GM21367 (cell line): Measurements from ENCODE around the gene LSP1.

Experiments
- ATAC-seq: cut with Tn5 transposase; IDR thresholded peaks from one replicate; pipeline ENCODE4 v1.9.1; 2021; ENCODE audit not compliant: unreplicated experiment

LSP1 gene

DNA sequence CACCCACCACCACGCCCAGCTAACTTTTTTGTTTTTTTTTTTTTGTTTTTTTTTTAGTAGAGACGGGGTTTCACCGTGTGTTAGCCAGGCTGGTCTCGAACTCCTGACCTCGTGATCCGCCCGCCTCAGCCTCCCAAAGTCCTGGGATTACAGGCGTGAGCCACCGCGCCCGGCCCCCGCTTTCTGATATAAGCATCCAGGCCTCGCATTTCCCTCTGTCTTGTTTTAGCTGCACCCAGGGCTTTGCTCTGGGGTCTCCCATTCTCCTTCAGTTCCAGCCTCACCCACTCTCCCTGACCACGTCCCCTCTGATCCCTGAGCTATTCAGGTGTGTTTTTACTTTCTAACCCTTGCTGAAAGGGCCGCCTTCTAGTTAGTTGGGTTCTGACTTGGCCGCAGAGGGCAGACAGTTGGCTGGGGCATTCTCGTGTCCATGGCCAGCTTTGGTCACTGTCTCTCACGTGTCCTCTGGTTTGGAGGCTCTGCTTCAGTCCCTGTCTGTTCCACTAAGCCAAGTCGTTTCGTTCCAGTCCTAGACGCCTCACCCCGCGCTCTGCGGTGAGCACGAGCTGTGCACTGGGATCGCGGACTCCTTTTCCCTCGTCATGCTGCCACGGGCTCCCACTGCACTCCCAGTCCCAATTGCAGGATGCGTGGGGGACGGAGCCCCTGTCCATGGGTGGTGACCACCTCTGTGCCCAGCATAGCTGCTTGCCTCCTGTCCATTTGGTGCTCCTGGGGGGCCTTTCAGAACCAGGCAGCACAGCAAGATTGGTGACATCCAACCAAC is 60.6 kb downstream of the LSP1 start:
- ATAC-seq, result no peak

DNA sequence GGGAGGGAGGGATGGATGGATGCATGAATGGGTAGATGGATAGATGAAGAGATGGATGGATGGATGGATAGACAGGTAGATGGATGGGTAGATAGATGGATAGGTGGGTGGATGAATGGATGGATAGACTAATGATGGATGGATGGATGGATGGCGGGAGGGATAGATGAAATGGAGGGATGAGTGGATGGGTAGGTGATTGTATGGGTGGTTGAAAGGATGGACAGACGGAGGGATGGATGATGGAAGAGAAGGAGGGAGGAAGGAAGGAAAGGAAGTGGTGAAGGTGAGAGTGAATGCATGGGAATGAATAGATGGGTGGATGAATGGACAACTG is 62.9 kb downstream of the LSP1 start:
- no peak for ATAC-seq

DNA sequence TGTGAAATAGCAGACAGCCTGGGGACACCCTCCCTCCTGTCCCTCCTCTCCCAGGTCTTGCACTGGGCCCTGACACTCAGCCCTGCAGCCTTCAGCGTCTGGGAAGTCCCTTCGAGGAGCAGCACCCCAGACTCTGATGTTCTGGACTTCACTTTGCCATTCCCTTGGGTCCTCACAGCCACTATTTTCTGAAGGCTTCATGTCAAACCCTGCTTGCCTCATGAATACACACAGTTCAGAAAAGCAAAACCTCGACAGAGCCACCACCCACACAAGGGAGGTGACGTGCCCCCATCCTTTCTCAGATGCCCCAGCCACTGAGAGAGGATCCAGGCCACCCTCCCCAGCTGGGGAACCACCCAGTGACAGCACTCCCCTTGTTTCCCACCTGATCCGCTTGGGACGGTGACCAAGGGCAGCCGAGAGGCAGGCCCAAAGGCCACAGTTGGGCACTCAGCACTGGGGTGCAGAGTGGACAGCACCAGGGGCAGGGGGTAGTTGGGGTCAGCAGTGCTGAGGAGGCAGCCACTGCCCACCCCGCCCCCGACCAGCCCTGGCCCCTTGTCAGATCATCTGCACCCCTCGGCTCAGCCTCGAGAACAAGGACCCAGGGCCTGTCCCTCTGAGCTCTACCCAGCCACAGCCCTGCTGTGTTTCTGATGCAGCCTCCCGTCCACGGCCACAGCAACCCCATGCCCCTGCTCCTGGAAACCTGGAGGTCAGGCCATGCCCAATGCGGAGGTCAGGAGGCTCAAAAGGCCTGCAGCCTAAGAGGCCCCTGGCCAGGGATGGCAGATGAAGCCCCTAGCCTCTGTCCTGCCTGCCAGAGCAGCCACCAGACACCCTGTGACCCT is 63.5 kb downstream of the LSP1 start:
- ATAC-seq, result no peak

DNA sequence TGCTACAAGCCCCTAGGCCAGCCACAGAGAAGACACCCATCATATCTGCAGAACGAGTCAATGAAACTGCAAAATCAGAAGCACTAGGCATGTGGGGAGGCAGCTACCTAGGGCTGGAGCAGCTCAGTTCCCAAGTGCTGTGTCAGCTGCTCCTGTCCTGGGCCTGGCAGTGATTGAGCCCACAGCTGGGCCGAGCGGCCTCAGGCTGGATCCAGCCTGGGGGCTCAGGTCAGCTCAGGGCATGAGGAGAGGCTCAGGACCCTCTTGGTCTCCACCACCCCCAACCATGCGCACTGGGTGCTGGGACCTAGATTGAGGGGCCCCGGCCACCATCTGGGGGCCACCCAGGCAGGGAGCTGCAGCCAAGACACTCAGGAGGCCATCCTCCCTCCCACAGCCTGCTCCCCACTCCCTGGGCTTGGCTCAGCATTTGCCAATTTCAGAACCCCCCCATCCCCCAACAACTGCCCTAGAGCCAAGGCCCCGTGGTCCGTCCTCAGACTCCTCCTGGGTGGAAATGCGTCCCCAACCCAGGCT is 64.2 kb downstream of the LSP1 start:
- no peak for ATAC-seq

DNA sequence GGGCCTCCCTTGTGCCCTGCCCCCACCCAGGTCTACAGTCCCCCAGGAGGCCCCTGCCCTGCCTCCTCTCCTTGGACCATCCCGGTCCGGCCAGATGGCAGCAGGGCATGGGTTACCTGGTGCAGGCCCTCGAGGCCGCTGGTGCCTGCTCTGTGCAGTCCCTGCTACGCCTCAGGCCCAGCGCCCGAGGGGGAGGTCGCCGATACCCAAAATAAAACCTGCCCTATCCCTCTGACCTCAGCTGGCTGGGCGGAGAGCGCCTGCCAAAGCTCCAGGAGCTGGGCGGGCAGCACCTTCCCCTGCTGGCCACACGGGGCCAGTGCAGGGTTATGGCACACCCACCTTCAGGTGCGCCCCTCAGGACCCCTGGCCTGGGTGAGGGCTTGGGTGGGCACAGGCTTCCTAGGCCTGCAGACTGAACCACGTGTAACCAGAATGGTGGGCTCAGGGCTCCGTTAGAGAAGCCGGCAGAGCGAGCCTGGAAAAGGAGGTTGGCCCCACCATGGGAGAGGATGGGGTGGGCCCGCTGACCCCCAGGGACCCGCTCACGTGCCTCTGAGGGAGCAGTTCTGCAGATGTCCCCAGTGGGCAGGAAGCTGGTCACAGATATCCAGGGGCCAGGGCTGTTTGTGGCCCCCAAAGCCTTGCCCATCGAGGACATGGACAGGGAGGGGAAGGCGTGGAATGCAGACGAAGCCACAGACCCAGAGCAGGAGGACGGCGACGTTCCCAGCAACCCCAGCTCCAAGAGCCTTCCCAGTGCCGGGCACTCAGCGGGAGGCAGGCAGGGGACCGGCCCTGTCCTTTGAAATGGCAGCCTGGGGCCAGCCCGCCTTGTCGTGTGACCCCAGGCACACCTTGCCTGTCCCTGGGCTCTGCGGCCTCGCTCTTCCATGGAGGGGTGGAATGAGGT is 64.9 kb downstream of the LSP1 start:
- ATAC-seq, result no peak

DNA sequence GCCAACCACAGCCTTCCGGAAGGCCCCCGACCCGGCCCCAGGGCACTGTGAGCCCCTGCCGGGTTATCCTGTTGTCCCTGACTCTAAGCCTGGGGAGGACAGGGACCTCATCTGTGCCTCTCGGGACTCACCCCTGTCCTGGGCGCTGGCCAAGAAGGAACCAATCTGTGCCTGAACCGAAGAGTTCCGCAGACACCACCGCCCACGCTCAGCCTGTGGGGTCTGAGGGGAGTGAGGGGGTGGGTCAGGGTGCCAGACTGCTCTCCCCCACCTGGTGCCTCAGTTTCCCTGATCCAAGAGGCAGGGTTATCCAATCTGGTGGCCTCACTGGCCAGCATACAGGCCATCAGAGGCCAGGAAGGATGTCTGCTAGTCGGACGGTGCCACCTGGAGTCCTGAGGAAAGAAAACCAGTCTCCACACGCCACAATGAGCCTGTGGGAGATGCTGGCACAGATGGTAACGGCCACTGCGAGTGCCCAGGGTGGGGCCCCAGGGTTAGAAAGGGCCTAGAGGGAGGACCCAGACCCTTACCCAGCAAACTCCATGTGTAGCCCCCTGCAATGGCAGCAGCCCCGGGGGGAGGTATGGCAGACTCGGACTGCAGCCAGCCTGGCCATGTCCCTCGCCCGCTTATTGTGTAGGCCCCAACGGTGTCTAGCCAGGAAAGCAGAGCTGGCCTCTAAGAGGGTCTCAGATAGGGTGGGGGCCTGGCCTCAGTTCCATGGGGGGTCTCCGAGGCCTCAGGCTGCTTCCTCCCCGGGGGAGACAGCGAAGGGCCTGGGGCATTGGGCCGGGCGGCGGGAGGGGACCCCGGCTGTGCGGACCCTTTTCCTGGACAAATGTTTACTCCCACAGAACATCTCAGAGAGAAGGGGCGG is 65.8 kb downstream of the LSP1 start:
- ATAC-seq, result no peak

DNA sequence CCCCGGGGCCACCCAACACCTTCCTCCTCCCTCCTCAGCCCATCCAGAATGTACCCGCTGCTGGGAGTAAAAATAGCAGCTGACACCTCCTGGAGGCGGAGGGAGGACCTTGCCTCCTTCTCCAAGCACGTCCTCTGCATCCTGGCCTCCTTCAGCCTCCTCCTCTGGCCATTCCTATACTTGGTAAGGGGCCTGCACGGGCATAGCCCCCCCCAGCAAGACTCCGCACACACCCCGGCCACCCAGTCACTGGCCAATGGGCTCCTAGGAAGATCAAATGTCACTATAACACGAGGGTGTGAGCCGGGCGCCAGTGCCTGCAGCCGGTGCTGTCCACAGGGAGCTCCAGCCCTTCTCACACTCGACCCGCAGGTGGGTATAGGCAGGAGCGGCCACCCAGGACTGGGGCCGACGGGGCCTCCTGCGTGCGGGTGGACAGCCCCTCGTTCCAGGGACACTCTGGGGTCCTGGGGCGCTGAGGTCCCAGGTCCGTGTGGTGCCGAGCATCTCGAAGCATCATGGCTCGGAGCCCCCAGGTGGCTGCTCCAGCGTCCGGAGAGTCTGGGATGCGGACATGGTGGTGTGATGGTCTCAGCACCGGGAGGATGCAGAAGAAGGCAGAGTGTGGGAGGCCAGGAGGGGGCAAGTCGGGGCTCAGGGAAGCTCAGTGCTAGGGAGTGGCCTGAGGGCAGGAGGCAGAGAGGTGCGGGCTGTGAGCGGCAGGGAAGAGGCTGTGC is 66.7 kb downstream of the LSP1 start, which contains the start of gene TNNT3:
Gene TNNT3, plus strand, starts transcription at position 313 of the 737 bp plus-strand sequence. CDS start 3,172 bp downstream, outside the sequence.
- no peak for ATAC-seq

DNA sequence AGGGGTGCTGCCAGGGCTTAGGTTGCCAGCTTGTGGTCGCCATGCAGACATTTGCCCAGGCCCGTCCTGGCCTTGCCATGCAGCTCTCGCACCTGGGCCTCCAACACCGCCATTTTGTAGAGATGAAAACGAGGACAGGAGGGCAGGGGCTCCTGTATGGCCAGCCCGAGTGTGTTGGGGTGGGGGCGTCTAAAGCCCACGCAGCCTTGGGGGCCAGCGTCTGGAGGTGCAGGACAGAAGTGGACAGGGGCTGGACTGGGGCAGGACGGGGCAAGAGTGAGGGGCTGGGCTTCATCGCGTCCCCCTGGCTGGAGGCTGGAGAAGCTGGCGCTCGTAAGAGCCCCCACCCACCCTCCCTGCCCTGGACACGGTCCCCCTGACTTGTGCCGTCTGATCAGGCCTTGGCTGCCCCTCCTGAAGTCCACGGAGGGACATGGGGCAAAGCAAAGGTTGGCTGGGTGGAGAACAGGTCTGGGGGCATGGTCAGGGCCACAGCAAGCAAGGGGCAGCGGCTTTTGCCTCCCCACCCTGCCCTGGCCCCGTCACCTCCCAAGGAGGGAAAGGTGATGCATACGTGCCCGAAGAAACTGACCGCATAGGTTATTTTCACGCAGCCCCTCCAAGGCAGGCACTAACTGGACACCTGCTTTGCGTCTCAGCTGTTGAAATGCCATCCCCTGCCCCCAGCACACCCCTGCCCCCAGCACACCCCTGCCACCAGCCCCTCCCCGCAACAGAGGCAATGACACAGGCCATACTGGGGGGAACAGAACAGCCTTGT is 67.4 kb downstream of the LSP1 start:
- ATAC-seq, result no peak

DNA sequence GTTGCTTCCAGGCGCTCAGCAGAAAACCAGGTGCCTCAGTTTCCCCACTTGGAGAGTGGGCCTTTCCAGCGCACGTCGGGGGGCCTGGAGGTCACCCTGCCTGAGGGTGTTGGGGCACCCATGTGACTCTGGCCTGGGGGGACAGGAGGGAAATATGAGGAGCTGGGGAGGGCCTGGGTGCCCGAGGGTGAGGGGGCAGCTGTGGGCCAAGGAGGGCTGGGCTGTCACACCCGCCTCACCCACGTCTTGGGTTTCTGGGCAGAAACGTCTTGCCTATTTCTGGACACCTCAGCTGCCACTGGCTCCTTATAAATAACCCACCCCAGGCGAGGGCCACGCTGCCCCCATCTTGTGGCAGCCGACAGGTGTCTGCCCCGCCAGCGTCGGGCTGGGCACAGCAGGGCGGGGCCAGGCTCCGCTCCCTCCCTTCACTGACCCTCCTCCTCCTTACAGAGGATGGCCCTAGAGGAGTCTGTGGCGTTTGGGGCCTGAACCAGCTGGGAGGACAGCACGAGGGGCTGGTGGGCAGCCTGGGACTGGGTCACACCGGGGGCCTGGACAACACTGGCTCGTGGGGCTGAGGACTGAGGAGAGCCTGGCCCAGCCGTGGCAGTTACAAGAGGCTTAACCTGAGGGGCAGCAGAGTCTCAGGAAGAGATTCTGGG is 68.2 kb downstream of the LSP1 start:
- ATAC-seq, result no peak

DNA sequence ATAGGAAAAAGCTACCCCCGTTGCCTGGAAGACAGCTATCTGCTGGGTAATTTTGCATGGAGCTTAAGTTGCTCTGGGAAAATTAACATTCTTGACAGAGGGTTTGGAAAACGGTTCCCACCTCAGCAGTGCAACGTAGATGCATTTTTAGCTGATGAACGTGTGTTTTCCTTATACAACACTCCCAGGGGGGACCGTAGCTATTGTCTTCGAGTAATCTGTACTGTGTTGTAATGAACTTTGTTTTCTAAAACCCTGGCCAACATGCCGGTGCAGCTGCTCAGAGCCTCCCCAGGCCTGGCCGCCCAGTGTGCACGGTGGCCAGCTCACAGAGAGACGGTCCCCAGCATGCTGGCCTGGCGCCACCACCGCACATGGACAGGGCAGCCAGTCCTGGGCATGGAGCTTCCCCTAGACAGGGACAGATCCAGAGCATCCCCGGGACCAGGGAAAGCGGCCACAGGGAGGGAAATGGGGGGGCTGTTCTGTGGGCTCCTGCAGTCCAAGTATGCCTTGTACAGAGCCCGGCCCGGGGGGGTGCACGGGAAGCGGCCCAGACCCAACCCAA is 68.8 kb downstream of the LSP1 start:
- no peak for ATAC-seq

DNA sequence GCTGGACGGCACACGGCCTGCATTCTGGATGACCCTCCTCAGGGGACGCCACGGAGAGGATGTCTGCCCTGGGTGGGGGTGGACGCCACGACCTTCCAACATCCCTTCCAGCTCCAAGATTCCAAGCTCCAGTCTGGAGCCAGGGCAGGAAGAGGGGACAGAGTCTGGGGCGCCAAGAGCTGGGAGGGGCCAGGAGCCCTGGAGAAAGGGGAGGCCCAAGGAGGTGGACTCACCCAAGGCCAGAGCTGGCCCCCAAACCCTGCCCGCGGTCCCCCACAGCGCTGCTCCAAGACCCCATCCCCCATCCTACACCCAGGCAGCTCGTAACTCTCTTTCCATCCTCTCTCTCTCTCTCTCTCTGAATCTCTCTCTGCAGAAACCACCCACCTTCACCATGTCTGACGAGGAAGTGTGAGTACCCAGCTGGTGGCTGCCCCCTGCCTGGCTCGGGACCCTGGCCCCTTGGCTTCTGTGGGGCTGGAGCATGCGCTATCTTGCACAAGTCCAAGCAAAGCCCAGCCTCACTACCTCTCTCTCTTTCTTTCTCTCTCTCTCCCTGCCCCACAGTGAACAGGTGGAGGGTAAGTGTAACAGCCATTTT is 69.7 kb downstream of the LSP1 start:
- ATAC-seq, result no peak

DNA sequence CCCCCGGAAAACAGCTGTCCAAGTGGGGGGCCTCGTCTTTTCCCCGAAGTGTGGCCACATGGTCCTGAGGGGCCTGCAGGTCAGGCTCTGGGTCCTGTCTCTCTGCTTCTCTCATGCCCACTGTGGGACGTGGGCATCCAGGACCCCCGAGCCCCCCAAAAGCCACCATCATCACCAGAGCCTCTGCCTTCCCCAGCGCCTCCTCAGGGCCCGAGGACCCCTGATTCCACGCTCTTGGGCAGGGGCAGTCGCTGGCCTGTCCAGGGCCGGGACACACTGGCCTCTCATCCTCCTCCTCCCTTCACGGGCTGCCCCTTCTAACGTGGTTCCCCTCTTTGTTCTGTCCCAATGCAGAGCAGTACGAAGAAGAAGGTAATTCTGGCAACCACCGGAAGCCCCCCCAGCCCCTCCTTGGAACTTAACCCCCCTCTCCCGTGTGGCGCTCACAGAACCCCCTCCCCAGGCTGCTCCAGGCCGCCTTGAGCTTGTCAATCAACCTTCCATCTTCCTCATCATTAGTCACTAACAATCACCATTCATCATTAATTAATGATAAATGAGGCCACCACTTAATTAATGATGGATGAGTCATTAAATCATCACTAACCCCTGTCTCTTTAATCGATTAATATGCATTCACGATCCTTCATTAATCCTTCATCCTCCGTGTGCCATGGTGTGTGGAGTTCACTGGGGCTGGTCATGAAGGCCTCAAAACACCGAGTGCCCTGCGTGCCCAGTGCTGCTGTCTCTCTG is 70.5 kb downstream of the LSP1 start:
- no peak for ATAC-seq

DNA sequence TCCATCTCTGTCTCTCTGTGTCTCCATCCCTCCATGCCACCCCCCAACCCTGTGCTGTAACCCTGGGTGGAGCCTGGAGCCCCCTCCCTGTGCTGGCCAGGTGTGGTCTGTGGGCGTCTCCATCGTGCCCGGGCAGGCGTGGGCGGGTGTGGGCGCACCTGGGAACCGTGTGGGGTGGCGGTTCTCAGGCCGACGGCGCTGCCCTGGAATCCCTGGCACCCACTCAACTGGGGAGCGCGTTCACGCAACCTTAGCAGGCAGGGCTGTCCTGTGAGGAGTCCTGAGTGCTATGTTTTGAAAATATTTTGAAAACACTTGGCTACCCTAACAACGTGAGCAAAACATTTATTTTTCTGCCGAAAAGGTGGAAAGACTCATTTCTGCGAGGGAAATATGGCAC is 71.3 kb downstream of the LSP1 start:
- no peak for ATAC-seq

DNA sequence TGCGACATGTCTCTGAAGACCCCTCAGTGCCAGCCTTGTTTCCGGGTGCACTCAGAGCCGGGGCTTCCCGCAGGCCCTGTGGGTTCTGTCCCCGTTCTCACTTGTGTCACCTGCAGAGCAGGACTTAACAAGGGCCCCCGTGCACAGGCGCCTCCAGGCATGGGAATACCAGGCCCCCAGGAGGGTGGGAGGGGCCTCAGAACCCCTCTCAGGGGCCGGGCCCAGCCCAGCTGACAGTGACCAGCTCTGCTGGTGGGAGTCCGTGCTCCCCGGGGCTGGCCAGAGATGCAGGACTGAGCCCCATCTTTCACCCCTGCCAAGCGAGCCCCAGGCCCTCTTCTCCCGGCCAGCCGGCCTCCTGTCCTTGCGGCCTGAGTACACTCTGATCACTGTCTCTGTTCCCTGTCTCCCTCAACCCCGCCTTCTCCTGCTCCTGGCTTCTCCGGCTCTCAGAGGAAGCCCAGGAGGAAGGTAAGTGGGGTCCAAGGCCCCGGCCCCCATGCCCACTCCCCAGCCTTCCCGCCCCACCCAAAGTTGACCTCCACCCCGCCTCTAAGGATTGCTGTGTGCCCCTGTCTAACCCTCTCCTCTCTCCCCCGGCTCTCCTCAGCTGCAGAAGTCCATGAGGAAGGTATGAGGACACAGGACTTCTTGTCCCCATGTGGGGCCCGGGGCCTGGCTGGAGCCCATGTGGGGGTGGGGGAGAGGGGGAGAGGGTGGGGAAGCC is 71.9 kb downstream of the LSP1 start:
- no peak for ATAC-seq

DNA sequence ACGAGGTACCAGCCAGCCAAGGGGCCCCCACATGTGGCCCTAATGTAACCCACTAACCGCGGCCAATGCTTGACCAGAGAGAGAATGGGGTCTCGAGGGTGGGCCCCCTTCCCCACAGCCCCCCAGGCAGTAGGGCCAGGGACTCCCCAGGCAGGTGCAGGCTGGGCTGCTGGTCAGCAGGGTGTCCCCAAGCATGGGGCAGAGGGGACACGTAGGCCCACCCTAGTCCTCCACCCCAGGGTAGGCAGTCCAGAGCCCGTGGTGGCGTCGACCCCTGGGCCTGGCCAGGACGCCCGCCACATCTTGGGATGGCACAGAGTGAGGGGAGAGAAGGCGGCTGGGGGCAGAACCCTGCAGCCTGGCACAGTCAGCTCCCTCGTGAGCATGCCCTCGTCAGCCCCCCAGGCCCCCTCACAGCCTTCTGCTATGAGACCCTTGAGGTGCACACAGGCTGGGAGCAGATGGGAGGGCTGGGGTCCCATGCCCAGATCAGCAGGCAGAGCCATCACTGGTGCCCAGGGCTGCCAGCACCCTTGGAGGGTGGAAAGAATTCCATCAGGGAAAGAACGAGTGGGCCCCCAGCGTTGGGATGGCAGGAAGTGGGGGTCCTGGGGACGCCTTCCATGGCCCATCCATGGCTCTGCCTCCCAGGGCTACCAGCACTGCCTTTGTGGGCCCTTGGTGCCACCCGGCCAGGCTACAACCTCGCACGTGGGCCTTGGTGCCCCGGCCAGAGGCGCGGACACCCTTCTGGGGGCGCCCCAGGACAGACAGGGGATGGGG is 72.7 kb downstream of the LSP1 start:
- no peak for ATAC-seq
